Measurements from ENCODE around the gene FLNB.

The FLNB gene

GRCh38 chr3:58176827-58177489 is 168.7 kb downstream of the FLNB start:
- Histone ChIP-seq H3K4me3 (ENCODE audit: low read length) (no peak overlapping the region), H3K4me2 (ENCODE audit: low read depth, low read length) (peak overlapping the region; percentile 87; the same call in 1 of the 2 replicates)
- no peak for DNase-seq

GRCh38 chr3:58177747-58178527 is 169.7 kb downstream of the FLNB start:
- TF ChIP-seq CTCF (IDR thresholded peaks at IDR 0.05; ENCODE audit: low read length) (peak; percentile 86), EZH2 (optimal IDR thresholded peaks at IDR 0.05; ENCODE audit: low read depth, low read length) (no peak), EZH2phosphoT487 (IDR thresholded peaks at IDR 0.05; ENCODE audit: low read length) (no peak)
- Histone ChIP-seq H3K4me1 (ENCODE audit: low read length) (0 out of 2 replicates have a peak, but pooled peaks cover 8% of the 10 kb centered on the region), H3K9me2 (replicated peaks; ENCODE audit: insufficient read depth, low read length) (no peaks in the 10 kb centered on the region), H3K4me2 (ENCODE audit: low read depth, low read length) (peak overlapping the region; percentile 87), H3F3A (ENCODE audit: insufficient read depth, low read length) (no peaks in the 10 kb centered on the region), H3K4me3 (ENCODE audit: low read length) (peak overlapping the region; percentile 54), H3K27me3 (replicated peaks; ENCODE audit: insufficient read depth, low read length) (no peaks in the 10 kb centered on the region; the same call in 1 of the 2 replicates), H3K36me3 (replicated peaks; ENCODE audit: insufficient read depth, low read length) (no peaks in the 10 kb centered on the region), H3K9ac (ENCODE audit: low read length) (no peak overlapping the region; the same call in 1 of the 2 replicates), H3K27ac (ENCODE audit: low read length) (no peak overlapping the region), H3K79me2 (ENCODE audit: low read length) (no peaks in the 10 kb centered on the region), H2AFZ (ENCODE audit: low read length) (peak overlapping the region; percentile 53), H3K9me3 (replicated peaks; ENCODE audit: insufficient read depth, low read length) (no peaks in the 10 kb centered on the region), H4K20me1 (ENCODE audit: insufficient read depth, low read length) (no peaks in the 10 kb centered on the region)
- peak; percentile 77 for DNase-seq

More at GRCh38 chr3:58176827-58177489, 168.7 kb downstream of the FLNB start:
- no peaks in the 10 kb centered on the region for H4K20me1 ChIP-seq (ENCODE audit: insufficient read depth, low read length)
- H3K9me3 ChIP-seq (replicated peaks; ENCODE audit: insufficient read depth, low read length): no peaks in the 10 kb centered on the region
- no peak for TF ChIP-seq EZH2 (optimal IDR thresholded peaks at IDR 0.05; ENCODE audit: low read depth, low read length)
- TF ChIP-seq EZH2phosphoT487 (IDR thresholded peaks at IDR 0.05; ENCODE audit: low read length): no peak
- no peak for TF ChIP-seq CTCF (IDR thresholded peaks at IDR 0.05; ENCODE audit: low read length)
- no peak overlapping the region for H2AFZ ChIP-seq (ENCODE audit: low read length)
- H3K79me2 ChIP-seq (ENCODE audit: low read length): no peaks in the 10 kb centered on the region
- H3K4me1 ChIP-seq (ENCODE audit: low read length): 0 out of 2 replicates have a peak, but pooled peaks cover 8% of the 10 kb centered on the region
- H3K27me3 ChIP-seq (replicated peaks; ENCODE audit: insufficient read depth, low read length): no peaks in the 10 kb centered on the region; the same call in 1 of the 2 replicates
- no peaks in the 10 kb centered on the region for H3F3A ChIP-seq (ENCODE audit: insufficient read depth, low read length)
- H3K36me3 ChIP-seq (replicated peaks; ENCODE audit: insufficient read depth, low read length): no peaks in the 10 kb centered on the region
- no peaks in the 10 kb centered on the region for H3K9me2 ChIP-seq (replicated peaks; ENCODE audit: insufficient read depth, low read length)
- H3K27ac ChIP-seq (ENCODE audit: low read length): no peak overlapping the region
- no peak overlapping the region for H3K9ac ChIP-seq (ENCODE audit: low read length)

GRCh38 chr3:58178528-58179234 is 170.5 kb downstream of the FLNB start:
- Histone ChIP-seq H3K4me1 (ENCODE audit: low read length) (0 out of 2 replicates have a peak, but pooled peaks cover 8% of the 10 kb centered on the region), H3K27me3 (replicated peaks; ENCODE audit: insufficient read depth, low read length) (no peaks in the 10 kb centered on the region; the same call in 1 of the 2 replicates), H3K9me3 (replicated peaks; ENCODE audit: insufficient read depth, low read length) (no peaks in the 10 kb centered on the region), H3K4me2 (ENCODE audit: low read depth, low read length) (no peak overlapping the region), H3K9ac (ENCODE audit: low read length) (no peak overlapping the region), H3F3A (ENCODE audit: insufficient read depth, low read length) (no peaks in the 10 kb centered on the region), H3K36me3 (replicated peaks; ENCODE audit: insufficient read depth, low read length) (no peaks in the 10 kb centered on the region), H3K9me2 (replicated peaks; ENCODE audit: insufficient read depth, low read length) (no peaks in the 10 kb centered on the region), H3K27ac (ENCODE audit: low read length) (no peak overlapping the region), H3K4me3 (ENCODE audit: low read length) (no peak overlapping the region), H3K79me2 (ENCODE audit: low read length) (no peaks in the 10 kb centered on the region), H4K20me1 (ENCODE audit: insufficient read depth, low read length) (no peaks in the 10 kb centered on the region), H2AFZ (ENCODE audit: low read length) (no peak overlapping the region)
- no peak for TF ChIP-seq EZH2 (optimal IDR thresholded peaks at IDR 0.05; ENCODE audit: low read depth, low read length)
- no peak for TF ChIP-seq EZH2phosphoT487 (IDR thresholded peaks at IDR 0.05; ENCODE audit: low read length)
- no peak for TF ChIP-seq CTCF (IDR thresholded peaks at IDR 0.05; ENCODE audit: low read length)
- no peak for DNase-seq
